HL-60/S4 treated with phorbol 12-myristate 13-acetate at 8.2 ng/mL for 4 days and 3 days (cell line): Measurements from ENCODE around the gene CNOT1.

Experiments used
- in situ Hi-C: fragments of 300-500 bp; cut with MboI; formaldehyde crosslinking; loops from 2 replicates; pipeline ENCODE4 v1.15.0; 2022; ENCODE audit warnings: low sequenced_read_pairs

Gene CNOT1

DNA sequence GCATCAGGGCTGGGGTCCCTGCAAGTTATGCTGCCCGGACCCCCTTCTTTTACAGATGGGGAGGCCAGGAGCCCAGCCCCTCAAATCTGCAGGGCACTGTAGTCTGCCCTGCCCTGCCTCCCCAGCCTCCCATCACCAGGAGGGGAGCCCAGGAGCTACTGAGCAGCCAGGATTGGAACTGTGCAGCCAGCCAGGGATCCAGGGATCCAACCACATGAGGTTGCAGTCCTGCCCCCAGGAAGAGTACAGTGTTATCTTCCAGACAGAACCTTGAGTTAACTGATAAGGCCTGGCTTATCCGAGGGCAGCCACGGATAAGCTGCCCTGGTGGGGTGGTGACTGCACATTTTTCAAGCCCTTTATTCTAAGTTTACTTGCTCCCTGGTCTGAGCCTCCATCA, 141.1 kb downstream of the CNOT1 start:
- in situ Hi-C loops = loop anchor here (10.0 kb wide), 1 partner anchor 154 kb away; no protein-coding TSS in a partner anchor

DNA sequence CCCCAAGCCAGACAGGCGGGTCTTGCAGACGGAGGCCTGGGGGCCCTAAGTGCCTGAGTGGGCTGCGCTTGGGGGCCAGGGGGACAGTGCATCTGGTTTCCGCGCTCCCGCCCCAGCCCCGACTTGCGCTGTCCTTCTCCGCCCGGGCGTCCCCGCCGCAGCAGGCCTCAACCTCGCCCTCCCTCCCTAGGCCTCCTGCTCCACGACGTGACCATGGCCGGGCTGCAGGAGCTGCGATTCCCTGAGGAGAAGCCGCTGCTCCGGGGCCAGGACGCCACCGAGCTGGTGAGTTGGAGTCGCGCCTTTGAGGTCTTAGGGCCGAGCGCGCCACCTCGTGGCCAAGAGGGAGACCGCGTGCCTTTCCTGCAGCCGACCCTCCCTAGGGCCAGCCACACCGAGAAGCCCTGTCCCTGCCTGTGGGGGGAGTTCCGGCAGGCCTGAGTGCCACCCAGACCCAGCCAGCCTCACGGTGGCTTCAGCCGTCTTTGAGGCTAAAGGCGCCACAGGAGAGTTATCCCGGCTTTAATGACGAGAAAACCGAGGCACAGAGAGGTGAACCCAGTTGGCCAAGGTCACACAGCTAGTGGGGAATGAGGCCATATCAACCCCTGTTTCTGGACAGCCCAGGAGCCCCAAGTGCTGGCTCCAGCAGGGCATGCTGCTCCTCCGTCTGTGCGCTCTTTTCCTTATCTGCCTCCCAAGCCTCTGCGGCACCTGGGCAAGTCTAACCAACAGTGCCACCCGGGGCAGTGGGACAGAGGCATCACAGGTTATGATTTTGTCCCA, 141.9 kb downstream of the CNOT1 start:
- in situ Hi-C loops = loop anchor here (10.0 kb wide), 1 partner anchor 153 kb away; no protein-coding TSS in a partner anchor

DNA sequence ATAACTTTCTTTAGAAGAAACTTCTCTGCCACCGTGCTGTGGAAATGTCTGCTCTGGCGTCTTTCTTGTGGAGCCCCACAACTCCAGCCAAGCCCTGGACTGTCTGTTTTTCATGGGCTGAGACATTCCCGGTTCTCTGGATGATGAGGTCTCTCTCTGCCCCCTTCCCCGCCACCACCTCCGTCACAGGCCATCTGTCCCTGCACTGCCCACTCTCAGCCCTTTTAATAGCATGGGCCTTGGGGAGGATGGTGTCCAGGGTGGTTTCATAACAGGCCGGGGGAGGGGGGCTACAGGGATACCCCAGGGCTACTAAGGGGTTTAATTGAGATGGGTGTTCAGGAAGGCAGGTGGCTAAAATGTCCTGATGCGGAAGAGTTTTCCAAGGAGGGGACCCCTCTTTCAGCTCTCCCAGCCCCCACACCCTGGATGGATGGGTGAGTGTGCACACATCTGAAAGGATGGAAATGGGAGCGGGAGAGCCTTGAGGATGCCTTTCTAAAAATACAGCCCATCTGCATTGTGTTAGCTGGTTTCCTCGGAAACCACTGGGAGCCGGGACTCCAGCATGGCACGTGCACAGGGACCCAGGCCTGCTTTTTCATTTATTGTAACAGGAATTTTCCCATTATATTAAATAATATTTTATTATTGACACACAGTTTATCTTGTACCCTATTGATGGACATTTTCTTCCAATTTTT, 144.3 kb downstream of the CNOT1 start:
- in situ Hi-C loops = loop anchor here (10.0 kb wide), 1 partner anchor 151 kb away; no protein-coding TSS in a partner anchor

- in situ Hi-C loops = loop anchor here (10.0 kb wide), 1 partner anchor 147 kb away; no protein-coding TSS in a partner anchor
These were observed 147.7 kb downstream of the CNOT1 start for GRCh38 chr16:58481931-58482330.

- in situ Hi-C loops = loop anchor here (10.0 kb wide), 1 partner anchor 147 kb away; no protein-coding TSS in a partner anchor
These were observed 148.3 kb downstream of the CNOT1 start for GRCh38 chr16:58481226-58481869.

- in situ Hi-C loops = no loop called here
These were observed 151.2 kb downstream of the CNOT1 start for GRCh38 chr16:58478427-58478826.

- in situ Hi-C loops = no loop called here
These were observed 152.8 kb downstream of the CNOT1 start for GRCh38 chr16:58476791-58477190.

GRCh38 chr16:58475091-58475619, 154.5 kb downstream of the CNOT1 start:
- in situ Hi-C loops = no loop called here

GRCh38 chr16:58474296-58474695, 155.3 kb downstream of the CNOT1 start:
- in situ Hi-C loops = no loop called here

DNA sequence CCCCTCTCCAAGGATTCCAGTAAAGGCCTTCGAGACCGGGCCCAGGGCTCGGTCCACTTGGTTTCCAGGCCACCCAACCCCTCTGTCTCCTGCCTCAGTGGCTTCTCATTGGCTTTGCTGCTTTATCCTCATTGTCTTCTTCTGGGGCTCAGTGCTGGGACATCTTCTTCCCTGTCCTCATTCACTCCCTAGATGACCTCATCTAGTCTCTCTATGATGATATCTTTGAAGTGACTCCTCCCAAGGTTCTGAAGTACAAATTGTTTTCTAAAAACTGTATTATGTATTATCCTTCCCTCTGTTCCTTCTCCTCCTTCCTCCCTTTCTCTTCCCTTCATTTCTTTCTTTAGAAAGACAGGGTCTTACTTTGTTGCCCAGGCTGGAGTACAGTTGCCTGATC, 156.8 kb downstream of the CNOT1 start:
- in situ Hi-C loops = no loop called here

DNA sequence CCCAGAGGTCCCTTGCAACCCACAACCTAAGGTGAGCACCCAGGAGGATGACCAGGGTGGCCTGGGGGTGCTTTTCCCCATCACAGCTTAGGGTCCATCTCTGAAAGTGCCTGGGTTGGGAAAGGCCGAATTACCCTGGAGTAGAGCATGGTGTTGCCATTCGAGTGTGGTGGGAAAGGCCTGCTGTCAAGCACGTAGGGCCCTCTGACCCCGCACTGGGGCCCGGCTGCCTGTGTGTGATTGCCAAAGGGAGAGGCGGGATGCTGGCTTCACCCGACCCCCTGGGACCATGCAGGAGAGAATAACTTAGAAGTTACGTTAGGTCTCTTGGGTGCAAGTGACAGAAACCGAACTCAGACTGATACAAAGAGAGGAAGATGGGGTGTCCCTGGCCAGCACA, 157.4 kb downstream of the CNOT1 start:
- in situ Hi-C loops = no loop called here

DNA sequence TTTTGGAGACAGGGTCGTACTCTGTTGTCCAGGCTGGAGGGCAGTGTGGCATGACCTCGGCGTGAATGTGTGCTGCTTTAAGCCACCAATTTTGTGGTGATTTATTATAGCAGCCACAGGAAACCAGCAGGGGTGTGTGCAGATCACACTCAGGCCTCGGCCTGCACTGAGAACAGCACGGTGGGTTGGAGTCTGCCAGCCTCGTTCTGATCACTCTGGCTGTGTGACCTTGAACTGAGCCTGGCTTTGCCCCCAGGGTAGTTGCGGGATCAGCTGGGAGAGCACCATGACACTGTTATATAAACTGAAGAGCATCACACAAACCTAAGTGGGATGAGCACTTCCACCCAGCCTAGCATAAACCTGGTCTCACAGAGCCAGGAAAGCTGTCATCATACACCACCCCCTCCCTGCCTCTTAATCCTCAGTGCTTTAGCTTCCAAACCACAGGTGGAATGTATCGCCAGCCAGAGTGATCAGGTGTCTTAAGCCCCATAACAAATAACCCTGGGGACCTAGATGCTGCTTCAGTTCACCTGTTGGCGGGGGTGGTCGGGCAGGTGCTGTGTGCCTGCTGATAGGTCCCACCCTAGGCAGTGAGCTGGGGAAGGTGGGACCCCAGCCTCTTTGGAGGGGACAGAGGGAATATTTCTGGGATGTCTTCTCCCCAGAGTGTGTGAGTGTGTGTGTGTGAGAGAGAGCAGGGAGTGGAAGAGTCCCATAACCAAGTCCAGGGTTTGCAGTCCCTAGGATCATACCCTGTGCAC, 158.2 kb downstream of the CNOT1 start:
- in situ Hi-C loops = no loop called here
